HG03442 (cell line): ENCODE results near the gene SMIM35.

Source experiments
- ATAC-seq: cut with Tn5 transposase; IDR thresholded peaks from one replicate; pipeline ENCODE4 v1.9.1; 2021; ENCODE audit warnings: mild to moderate bottlenecking, moderate library complexity; ENCODE audit not compliant: unreplicated experiment

The SMIM35 gene

GRCh38 chr11:118007040-118007439, 79.7 kb downstream of the SMIM35 start:
- ATAC-seq = no peak

DNA sequence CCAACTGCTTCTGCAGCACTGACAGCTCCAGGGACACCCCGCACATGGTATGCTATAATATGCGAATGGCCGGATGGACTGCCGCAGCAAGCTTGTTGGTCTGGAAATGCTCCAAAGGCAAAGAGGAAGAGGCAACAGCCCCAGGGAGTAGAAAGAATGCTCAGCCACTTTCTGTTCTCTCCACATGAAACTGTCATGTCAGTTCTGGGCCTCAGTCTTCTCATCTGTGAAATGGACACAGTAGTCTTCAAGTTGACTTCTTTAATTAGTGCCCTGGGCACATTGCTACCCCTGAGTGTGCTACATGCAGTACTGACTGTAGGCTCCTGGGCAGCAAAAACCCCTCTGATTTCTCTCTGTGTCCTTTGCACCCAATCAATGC, 80.6 kb downstream of the SMIM35 start:
- ATAC-seq = no peak

DNA sequence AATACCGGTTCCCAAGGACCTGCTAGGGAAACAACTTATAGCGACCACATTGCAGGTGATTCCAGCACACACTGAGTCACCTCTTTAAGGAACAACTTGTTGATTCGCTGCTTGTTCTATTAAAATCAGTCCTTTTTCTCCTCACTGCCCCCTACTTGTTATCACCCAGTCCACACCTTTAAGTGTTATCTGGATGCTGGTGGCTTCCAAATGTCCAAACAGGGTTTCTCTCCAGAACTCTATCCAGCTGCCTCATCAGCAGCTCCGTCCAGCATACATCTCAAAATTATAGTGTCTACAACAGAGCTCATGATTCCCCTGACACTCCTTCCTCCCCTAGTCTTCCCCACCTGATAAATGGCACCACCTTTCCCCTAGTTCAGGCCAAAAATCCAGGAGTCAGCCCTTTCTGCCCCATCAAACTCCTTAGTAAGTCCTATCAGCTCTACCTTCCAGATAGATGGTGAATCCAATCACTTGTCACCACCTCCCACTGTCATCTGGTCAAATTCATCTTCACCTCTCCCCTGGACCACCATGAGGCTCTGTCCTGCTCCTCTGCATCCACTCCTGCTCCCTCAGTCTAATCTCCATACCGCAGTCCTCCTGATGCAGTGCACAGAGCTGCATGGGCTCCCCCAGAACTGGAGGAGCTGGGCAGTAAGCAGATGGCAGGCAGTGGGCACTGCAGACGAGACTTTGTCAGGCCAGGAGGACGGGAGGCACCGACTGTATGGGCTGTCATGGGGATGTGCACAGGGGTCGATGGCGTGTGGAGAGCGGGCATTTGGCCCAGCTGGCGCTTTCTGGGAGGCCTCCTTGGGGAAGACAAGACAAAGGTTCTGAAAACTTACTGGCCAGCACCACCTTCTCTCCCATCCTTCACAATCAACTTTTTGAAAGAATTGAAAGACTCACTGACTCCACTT, 81.3 kb downstream of the SMIM35 start:
- ATAC-seq = no peak

DNA sequence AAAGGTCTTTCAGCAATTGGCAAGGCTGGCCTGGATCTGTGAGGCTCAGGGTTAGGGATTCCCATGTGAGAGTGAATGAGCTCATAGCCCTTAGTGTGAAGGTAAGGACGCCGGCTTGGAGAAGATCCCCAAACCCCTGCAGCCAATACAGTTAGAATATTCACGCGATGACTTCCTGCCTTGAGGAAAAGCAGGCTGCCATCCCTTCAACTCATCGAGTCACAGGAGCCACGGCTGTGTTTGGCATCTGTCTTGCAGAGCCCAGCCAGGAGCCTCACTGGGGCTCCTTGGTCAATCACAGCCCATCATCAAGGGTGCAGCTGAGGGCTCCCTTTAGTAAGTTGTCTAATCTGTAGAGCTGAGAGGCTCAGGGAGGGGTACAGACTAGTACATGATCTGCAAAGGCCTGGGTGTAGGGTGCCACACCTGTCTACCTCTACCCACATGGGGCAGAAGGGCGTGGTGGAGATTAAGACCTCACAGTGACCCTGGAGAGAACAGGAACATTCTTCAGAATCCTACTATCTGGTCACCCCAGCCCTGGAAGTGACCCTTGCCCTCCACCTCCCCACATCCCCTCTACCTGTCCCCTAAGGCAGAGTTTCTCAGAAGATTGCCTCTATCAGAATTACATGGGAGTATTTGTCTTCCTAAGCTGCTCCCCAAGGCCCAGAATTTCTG, 82.1 kb downstream of the SMIM35 start:
- no peak for ATAC-seq

DNA sequence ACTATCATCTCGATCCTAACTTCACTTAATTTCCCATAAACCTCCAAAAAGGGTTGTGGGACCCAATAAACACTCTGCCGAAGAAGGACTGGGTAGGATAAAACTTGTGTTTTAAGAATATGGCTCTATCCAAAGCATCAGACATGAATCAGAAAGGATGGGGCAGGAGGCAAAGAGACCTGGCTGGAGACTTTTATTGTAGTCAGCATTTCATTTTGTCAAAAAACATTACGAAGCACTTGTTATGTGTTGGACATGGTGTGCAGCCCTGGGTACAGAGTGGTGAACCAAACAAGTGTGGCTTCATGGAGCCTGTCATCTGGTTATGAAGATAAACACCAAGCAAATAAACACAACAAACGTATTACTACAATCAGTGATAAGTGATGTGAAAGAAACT, 83.3 kb downstream of the SMIM35 start:
- no peak for ATAC-seq

GRCh38 chr11:118002541-118003423, 84.0 kb downstream of the SMIM35 start:
- ATAC-seq = no peak

DNA sequence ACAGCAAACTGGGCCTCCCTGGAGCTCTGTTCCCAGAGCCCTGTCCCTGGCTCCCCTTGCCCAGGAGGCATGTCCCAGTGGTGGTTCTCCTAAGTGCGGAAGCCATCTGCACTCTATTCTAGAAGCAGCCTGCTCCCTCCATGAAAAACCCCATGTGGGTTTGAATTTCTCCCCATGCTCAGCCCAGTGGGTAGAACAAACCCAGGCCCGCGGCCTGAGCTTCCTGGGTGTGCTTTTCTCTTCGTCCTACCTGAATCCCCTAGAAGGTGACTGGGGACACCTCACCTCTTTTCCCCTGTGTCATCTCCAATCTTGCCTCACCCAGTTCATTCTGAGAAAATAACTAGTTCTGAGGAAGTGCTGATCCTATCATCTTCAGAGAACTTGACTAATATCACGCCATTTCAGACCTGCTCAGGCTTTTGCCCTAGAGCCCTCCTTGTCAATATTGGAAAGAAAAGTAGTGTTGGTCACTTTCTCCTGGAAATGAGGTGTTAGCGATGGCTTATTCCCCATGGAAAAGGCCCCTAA, 84.7 kb downstream of the SMIM35 start:
- ATAC-seq = no peak

DNA sequence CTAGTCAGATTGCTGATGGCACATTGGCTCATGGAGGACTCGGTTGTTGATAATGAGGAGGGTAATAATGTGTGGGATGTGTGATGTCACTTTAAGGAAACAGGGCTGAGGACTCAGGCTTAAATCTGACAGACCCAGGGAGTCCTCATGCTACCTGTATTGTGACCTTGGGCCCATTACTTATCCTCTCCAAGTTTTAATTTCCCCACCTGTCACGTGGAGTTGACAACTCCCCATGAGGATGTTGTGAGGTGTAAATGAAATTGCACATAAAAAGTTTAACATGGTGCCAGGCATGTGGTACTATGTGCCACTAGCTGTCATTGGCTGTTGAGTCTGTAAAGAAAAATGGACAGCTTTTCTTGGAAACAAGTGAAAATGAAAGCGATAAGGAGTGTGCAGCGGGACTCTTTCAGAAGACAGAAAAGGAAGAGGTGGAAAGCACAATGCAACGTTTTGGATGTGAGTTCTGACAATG, 85.2 kb downstream of the SMIM35 start:
- ATAC-seq = no peak

- ATAC-seq = no peak
Measured at GRCh38 chr11:118000850-118001228, 85.9 kb downstream of the SMIM35 start.

DNA sequence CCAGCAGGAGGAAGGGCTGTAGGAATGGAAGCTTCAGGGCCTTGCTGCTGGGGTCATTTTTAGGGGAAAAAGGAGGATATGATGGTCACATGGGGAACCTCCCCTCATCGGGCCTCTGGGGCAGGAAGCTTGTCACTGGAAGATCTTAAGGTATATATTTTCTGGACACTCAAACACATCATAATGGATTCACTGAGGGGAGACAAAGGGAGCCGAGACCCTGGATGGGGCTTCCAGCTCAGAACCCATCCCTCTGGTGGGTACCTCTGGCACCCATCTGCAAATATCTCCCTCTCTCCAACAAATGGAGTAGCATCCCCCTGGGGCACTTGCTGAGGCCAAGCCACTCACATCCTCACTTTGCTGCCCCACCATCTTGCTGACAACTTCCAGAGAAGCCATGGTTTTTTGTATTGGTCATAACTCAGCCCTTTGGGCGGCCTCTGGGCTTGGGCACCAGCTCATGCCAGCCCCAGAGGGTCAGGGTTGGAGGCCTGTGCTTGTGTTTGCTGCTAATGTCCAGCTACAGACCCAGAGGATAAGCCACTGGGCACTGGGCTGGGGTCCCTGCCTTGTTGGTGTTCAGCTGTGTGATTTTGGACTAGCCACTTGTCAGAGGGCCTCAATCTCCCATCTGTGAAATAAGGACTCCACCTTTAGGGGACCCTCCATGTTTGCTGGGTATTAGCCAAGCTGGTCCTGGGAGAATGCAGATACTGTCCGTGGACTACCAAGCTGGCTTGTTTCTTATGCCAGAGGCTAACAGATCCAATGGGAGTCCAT, 86.5 kb downstream of the SMIM35 start:
- no peak for ATAC-seq

- ATAC-seq = no peak
Measured at GRCh38 chr11:117999354-117999993, 87.3 kb downstream of the SMIM35 start.

DNA sequence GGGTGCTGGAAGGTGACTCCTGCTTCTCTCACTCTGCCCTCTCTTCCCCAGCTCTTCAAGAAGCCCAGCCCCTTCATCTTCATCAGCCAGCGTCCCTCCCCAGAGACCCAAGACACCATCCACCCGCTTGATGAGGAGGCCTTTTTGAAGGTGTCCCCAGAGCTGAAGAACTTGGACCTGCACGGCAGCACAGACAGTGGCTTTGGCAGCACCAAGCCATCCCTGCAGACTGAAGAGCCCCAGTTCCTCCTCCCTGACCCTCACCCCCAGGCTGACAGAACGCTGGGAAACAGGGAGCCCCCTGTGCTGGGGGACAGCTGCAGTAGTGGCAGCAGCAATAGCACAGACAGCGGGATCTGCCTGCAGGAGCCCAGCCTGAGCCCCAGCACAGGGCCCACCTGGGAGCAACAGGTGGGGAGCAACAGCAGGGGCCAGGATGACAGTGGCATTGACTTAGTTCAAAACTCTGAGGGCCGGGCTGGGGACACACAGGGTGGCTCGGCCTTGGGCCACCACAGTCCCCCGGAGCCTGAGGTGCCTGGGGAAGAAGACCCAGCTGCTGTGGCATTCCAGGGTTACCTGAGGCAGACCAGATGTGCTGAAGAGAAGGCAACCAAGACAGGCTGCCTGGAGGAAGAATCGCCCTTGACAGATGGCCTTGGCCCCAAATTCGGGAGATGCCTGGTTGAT, 88.0 kb downstream of the SMIM35 start:
- no peak for ATAC-seq

DNA sequence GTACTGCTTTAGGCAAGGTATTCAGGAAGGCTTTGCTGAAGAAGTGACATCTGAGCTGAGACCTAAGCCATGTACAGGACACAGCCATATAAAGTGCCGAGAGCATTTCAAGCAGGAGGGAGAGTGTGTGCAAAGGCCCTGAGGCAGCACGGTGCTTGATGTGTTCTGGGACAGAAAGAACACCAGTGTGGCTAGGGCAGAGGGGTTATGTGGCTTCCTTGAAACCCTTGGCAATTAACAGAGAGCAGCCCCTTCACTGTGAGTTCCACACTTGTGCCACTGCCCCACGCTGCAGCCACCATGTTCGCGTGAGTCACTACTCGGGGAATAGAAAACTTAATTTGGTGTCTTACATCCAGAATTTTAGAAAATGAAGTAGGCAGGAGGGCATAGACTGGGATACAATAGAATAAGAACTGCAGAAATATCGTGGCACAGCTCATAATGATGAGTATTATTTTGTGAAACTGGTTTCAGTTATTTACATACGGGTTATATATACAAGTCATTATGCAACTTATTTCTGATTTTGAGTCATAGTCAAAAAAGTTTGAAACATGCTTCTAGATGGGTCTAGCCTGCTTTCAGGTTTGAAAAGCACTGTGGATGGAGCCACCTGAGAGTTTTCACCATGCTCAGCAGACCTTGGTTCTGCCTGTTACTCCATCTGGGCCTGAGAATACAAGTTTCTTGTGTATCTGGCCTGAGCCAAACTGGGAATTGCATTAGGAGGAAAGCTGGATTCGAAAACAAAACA, 88.8 kb downstream of the SMIM35 start:
- peak; percentile 70 for ATAC-seq

- ATAC-seq = no peak
Measured at GRCh38 chr11:117997406-117997805, 89.4 kb downstream of the SMIM35 start.

DNA sequence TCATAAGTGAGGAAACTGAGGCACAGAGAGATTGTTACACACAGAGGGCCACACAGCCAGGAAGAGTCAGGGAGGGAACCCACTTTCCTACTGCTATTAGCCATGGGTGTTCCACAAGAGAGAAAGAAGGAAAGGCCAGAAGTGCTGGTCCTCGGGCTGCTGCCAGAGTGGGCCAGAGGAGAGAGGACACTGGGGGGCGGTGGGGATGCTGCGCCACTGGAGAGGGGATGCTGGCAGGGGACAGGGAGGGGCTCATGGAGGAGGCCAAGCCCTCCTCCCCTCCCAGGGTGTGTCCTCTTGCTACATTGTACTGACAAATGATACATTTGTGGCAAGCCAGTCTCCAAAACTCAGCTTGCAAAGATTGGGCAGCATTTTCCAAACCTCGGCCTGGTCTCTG, 90.7 kb downstream of the SMIM35 start:
- no peak for ATAC-seq

GRCh38 chr11:117995472-117995871, 91.3 kb downstream of the SMIM35 start:
- no peak for ATAC-seq

GRCh38 chr11:117993988-117994745, 92.6 kb downstream of the SMIM35 start:
- ATAC-seq = no peak

DNA sequence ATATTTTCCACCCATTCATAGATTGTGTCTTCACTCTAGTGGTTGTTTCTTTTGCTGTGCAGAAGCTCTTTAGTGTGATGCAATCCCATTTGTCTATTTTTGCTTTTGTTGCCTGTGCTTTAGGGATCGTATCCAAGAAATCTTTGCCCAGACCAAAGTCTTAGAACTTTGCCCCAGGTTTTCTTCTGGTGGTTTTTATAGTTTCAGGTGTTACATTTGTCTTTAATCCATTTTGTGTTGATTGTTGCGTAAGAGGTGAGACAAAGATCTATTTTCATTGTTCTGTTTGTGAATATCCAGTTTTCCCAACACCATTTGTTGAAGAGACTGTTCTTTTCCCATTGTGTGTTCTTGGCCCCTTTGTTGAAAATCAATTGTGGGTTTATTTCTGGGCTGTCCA, 94.1 kb downstream of the SMIM35 start:
- ATAC-seq = no peak
